ENCODE data around the gene AIF1.

DNA sequence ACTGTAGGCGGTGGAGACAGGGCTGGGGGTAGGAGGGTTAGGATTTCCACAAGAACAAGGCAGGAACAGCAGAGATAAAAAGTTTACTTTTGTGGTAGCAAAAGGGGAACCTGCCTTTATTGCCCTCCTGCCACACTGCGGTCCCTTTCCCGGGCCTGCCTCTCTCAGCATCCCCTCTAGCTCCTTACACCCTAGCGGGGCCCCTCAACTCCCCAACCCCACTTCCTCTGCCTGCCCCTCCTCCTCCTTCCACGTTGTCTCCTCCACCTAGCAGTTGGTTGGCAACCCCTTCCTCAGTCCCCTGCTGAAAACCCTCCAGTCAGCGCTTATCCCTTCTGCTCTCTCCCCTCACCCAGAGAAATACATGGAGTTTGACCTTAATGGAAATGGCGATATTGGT lies 714 bp downstream of the AIF1 start:
- TF ChIP-seq, protein P1, sequence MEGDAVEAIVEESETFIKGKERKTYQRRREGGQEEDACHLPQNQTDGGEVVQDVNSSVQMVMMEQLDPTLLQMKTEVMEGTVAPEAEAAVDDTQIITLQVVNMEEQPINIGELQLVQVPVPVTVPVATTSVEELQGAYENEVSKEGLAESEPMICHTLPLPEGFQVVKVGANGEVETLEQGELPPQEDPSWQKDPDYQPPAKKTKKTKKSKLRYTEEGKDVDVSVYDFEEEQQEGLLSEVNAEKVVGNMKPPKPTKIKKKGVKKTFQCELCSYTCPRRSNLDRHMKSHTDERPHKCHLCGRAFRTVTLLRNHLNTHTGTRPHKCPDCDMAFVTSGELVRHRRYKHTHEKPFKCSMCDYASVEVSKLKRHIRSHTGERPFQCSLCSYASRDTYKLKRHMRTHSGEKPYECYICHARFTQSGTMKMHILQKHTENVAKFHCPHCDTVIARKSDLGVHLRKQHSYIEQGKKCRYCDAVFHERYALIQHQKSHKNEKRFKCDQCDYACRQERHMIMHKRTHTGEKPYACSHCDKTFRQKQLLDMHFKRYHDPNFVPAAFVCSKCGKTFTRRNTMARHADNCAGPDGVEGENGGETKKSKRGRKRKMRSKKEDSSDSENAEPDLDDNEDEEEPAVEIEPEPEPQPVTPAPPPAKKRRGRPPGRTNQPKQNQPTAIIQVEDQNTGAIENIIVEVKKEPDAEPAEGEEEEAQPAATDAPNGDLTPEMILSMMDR (conservative IDR thresholded peaks at IDR 0.05; ENCODE audit: low read depth, low read length) = no peak
- TF ChIP-seq EZH2 (IDR thresholded peaks at IDR 0.05; ENCODE audit: low read length, unreplicated experiment) (no peak), EZH2phosphoT487 (IDR thresholded peaks at IDR 0.05; ENCODE audit: borderline replicate concordance, low read length) (no peak)

Data from PC-3 (cell line).